Vagina (tissue), 2 donors: ENCODE measurements around the gene PTPRN2. TPM values are rescaled to one million over a fixed set of nuclear protein-coding genes. Genes with fewer than 3 reads are reported as not detected.

Source experiments
- DNase-seq, 2 donors: peaks; one replicate each; pipeline ENCODE4 v3.0.0-alpha.2; 2017; ENCODE audit errors: extremely low spot score in 2 of 2
- H3K27ac ChIP-seq: fragments of 200-600 bp; sonication (generic); one replicate; pipeline ENCODE4 v1.5.1; 2019
- H3K27me3 ChIP-seq: fragments of 200-600 bp; sonication (generic); one replicate; pipeline ENCODE4 v1.5.1; 2019
- H3K36me3 ChIP-seq, 2 donors: fragments of 200-600 bp; sonication (generic); one replicate each; pipeline ENCODE4 v1.5.1; 2017 to 2019
- H3K4me1 ChIP-seq: fragments of 200-600 bp; sonication (generic); one replicate; pipeline ENCODE4 v1.5.1; 2019
- H3K4me3 ChIP-seq, 2 donors: fragments of 200-600 bp; sonication (generic); 1 replicate in 1 of 2; 2 replicates in 1 of 2; pipeline ENCODE4 v1.5.1; 2016 to 2019
- H3K9me3 ChIP-seq: fragments of 200-600 bp; sonication (generic); one replicate; pipeline ENCODE4 v1.5.1; 2019
- CTCF ChIP-seq, 3 experiments: fragments of 450-650 bp in 2 of 3; fragments of 200-600 bp in 1 of 3; sonication (generic) in 1 of 3; IDR thresholded peaks; one replicate each; pipeline ENCODE4 v1.5.1; 2017 to 2019; ENCODE audit warnings: antibody characterized with exemption in 3 of 3, mild to moderate bottlenecking in 2 of 3, moderate library complexity in 2 of 3
- POLR2A ChIP-seq, 2 donors: fragments of 450-650 bp; IDR thresholded peaks; one replicate each; pipeline ENCODE4 v1.6.1; 2017; ENCODE audit warnings: antibody characterized with exemption in 2 of 2, mild to moderate bottlenecking in 2 of 2, moderate library complexity in 2 of 2
- POLR2AphosphoS5 ChIP-seq, 2 donors: sonication (generic); formaldehyde crosslinking; IDR thresholded peaks; one replicate each; pipeline ENCODE4 v1.9.0; 2017; ENCODE audit warnings: antibody characterized with exemption in 2 of 2, mild to moderate bottlenecking in 2 of 2, low read depth in 1 of 2; ENCODE audit not compliant: insufficient read depth in 1 of 2
- intact Hi-C: fragments of 100-400 bp; cut with DNase I; formaldehyde crosslinking; loops from one replicate; pipeline ENCODE4 v1.15.1; 2023
- total RNA-seq: library from RNA; depleted of rRNA; stranded (reverse); fragments of >200 nt; gene quantifications from one replicate; pipeline ENCODE4 v1.2.3, GENCODE V29; 2016

The PTPRN2 gene
- total RNA-seq, 1 donor from 2014 or later, result 7.4 TPM

- Histone ChIP-seq H3K4me1 (no peaks in the 10 kb centered on the region), H3K27ac (no peak overlapping the region), H3K4me3 (no peak overlapping the region), H3K9me3 (no peaks in the 10 kb centered on the region), H3K27me3 (no peaks in the 10 kb centered on the region), H3K36me3 (no peaks in the 10 kb centered on the region)
- no peak for DNase-seq
- TF ChIP-seq CTCF (IDR thresholded peaks at IDR 0.05) (no peak), POLR2AphosphoS5 (IDR thresholded peaks at IDR 0.05; ENCODE audit: insufficient read depth in 1 of 2, low read depth in 1 of 2) (no peak), POLR2A (IDR thresholded peaks at IDR 0.05) (no peak)
- intact Hi-C loops, result no loop called here
These were observed 917.8 kb downstream of the PTPRN2 start for GRCh38 chr7:157669768-157670351.

GRCh38 chr7:157668884-157669767 is 918.5 kb downstream of the PTPRN2 start:
- intact Hi-C loops, result no loop called here
- Histone ChIP-seq H3K36me3 (no peaks in the 10 kb centered on the region), H3K4me3 (no peak overlapping the region), H3K4me1 (no peaks in the 10 kb centered on the region), H3K27ac (no peak overlapping the region), H3K27me3 (no peaks in the 10 kb centered on the region), H3K9me3 (no peaks in the 10 kb centered on the region)
- DNase-seq, result no peak
- TF ChIP-seq CTCF (IDR thresholded peaks at IDR 0.05) (no peak), POLR2A (IDR thresholded peaks at IDR 0.05) (no peak), POLR2AphosphoS5 (IDR thresholded peaks at IDR 0.05; ENCODE audit: insufficient read depth in 1 of 2, low read depth in 1 of 2) (no peak)

- Histone ChIP-seq H3K27ac (no peak overlapping the region), H3K4me3 (no peak overlapping the region), H3K36me3 (no peaks in the 10 kb centered on the region), H3K4me1 (no peaks in the 10 kb centered on the region), H3K27me3 (no peaks in the 10 kb centered on the region), H3K9me3 (no peaks in the 10 kb centered on the region)
- intact Hi-C loops, result no loop called here
- no peak for TF ChIP-seq POLR2A (IDR thresholded peaks at IDR 0.05)
- no peak for TF ChIP-seq CTCF (IDR thresholded peaks at IDR 0.05)
- TF ChIP-seq POLR2AphosphoS5 (IDR thresholded peaks at IDR 0.05; ENCODE audit: insufficient read depth in 1 of 2, low read depth in 1 of 2), result no peak
- no peak for DNase-seq
These were observed 919.3 kb downstream of the PTPRN2 start for GRCh38 chr7:157668221-157668883.

GRCh38 chr7:157667731-157668130 is 919.9 kb downstream of the PTPRN2 start:
- H3K9me3 ChIP-seq, result no peaks in the 10 kb centered on the region
- no peak overlapping the region for H3K4me3 ChIP-seq
- intact Hi-C loops, result no loop called here
- DNase-seq, result no peak
- TF ChIP-seq CTCF (IDR thresholded peaks at IDR 0.05) (no peak), POLR2A (IDR thresholded peaks at IDR 0.05) (no peak), POLR2AphosphoS5 (IDR thresholded peaks at IDR 0.05; ENCODE audit: insufficient read depth in 1 of 2, low read depth in 1 of 2) (no peak)
- no peaks in the 10 kb centered on the region for H3K27me3 ChIP-seq
- H3K27ac ChIP-seq, result no peak overlapping the region
- H3K36me3 ChIP-seq, result no peaks in the 10 kb centered on the region
- no peaks in the 10 kb centered on the region for H3K4me1 ChIP-seq
